HEK293 (cell line): ENCODE measurements around the gene TSSK6.

Experiments
- CTCF ChIA-PET: fragments of 350-600 bp; formaldehyde crosslinking; extraction: SDS; loops from one replicate; lab custom pipeline; 2021; ENCODE audit warnings: antibody characterized with exemption; lab: Yijun Ruan, JAX
- POLR2A ChIA-PET: fragments of 300-600 bp; formaldehyde crosslinking; extraction: SDS; loops from one replicate; lab custom pipeline; 2020; ENCODE audit warnings: antibody characterized with exemption, inconsistent platforms; lab: Yijun Ruan, JAX
- H3K27ac ChIP-seq: fragments of 200-500 bp; sonication (Bioruptor generic); 2 replicates; pipeline ENCODE4 v1.5.1; 2014; ENCODE audit warnings: low read depth, low read length, control low read depth, inconsistent platforms; ENCODE audit errors: extremely low read depth
- H3K36me3 ChIP-seq, 2 experiments: fragments of 200-500 bp in 1 of 2; sonication (Bioruptor generic) in 1 of 2; 1 replicate in 1 of 2; 2 replicates in 1 of 2; pipeline ENCODE4 v1.5.1; 2014 to 2017; ENCODE audit warnings: inconsistent platforms in 2 of 2, low read length in 2 of 2; ENCODE audit not compliant: control insufficient read depth in 2 of 2, insufficient read depth in 1 of 2
- H3K4me1 ChIP-seq: fragments of 200-500 bp; sonication (Bioruptor generic); 2 replicates; pipeline ENCODE4 v1.5.1; 2014; ENCODE audit warnings: mild to moderate bottlenecking, low read length, inconsistent platforms; ENCODE audit not compliant: control insufficient read depth, insufficient read depth
- H3K4me3 ChIP-seq: 2 replicates; pipeline ENCODE4 v1.5.1; 2011; ENCODE audit warnings: low read depth, mild to moderate bottlenecking, control low read depth, low read length, moderate library complexity
- H3K9me3 ChIP-seq: fragments of 200-500 bp; sonication (Bioruptor generic); 2 replicates; pipeline ENCODE4 v1.5.1; 2014; ENCODE audit warnings: low read depth, low read length, inconsistent platforms; ENCODE audit not compliant: control insufficient read depth, insufficient read depth
- EGR2 ChIP-seq: fragments of 450-650 bp; formaldehyde crosslinking; IDR thresholded peaks from 2 replicates; pipeline ENCODE4 v1.5.1; 2016; ENCODE audit warnings: low read depth, missing biosample characterization, missing genetic modification characterization
- GLIS1 ChIP-seq: fragments of 450-650 bp; formaldehyde crosslinking; IDR thresholded peaks from 2 replicates; pipeline ENCODE4 v1.5.1; 2016; ENCODE audit warnings: missing biosample characterization, missing genetic modification characterization
- MZF1 ChIP-seq: fragments of 450-650 bp; formaldehyde crosslinking; IDR thresholded peaks from 2 replicates; pipeline ENCODE4 v1.5.1; 2017; ENCODE audit warnings: missing biosample characterization, missing genetic modification characterization, borderline replicate concordance
- OSR2 ChIP-seq: fragments of 450-650 bp; formaldehyde crosslinking; IDR thresholded peaks from 2 replicates; pipeline ENCODE4 v1.5.1; 2016; ENCODE audit warnings: missing biosample characterization, missing genetic modification characterization
- PRDM4 ChIP-seq: fragments of 450-650 bp; formaldehyde crosslinking; IDR thresholded peaks from 2 replicates; pipeline ENCODE4 v1.5.1; 2017; ENCODE audit warnings: missing biosample characterization, missing genetic modification characterization
- REST ChIP-seq: fragments of 450-650 bp; formaldehyde crosslinking; IDR thresholded peaks from 2 replicates; pipeline ENCODE4 v1.5.1; 2016; ENCODE audit warnings: missing biosample characterization, missing genetic modification characterization
- SCRT1 ChIP-seq: fragments of 450-650 bp; formaldehyde crosslinking; IDR thresholded peaks from 2 replicates; pipeline ENCODE4 v1.5.1; 2016; ENCODE audit warnings: missing biosample characterization, missing genetic modification characterization, borderline replicate concordance
- YY2 ChIP-seq: fragments of 450-650 bp; formaldehyde crosslinking; IDR thresholded peaks from 2 replicates; pipeline ENCODE4 v1.5.1; 2016; ENCODE audit warnings: missing biosample characterization, missing genetic modification characterization
- ZFP3 ChIP-seq: fragments of 450-650 bp; formaldehyde crosslinking; IDR thresholded peaks from 2 replicates; pipeline ENCODE4 v1.5.1; 2016; ENCODE audit warnings: low read depth, missing biosample characterization, missing genetic modification characterization
- ZFP69B ChIP-seq: fragments of 450-650 bp; formaldehyde crosslinking; IDR thresholded peaks from 2 replicates; pipeline ENCODE4 v1.5.1; 2016; ENCODE audit warnings: missing biosample characterization, missing genetic modification characterization
- ZNF16 ChIP-seq: fragments of 450-650 bp; formaldehyde crosslinking; IDR thresholded peaks from 2 replicates; pipeline ENCODE4 v1.5.1; 2016; ENCODE audit warnings: low read depth, missing biosample characterization, missing genetic modification characterization
- ZNF473 ChIP-seq: fragments of 450-650 bp; formaldehyde crosslinking; IDR thresholded peaks from 2 replicates; pipeline ENCODE4 v1.5.1; 2017; ENCODE audit warnings: missing biosample characterization, missing genetic modification characterization
- ZNF664 ChIP-seq: fragments of 450-650 bp; formaldehyde crosslinking; IDR thresholded peaks from 2 replicates; pipeline ENCODE4 v1.5.1; 2016; ENCODE audit warnings: missing biosample characterization, missing genetic modification characterization
- ZNF768 ChIP-seq: fragments of 450-650 bp; formaldehyde crosslinking; IDR thresholded peaks from 2 replicates; pipeline ENCODE4 v1.5.1; 2018; ENCODE audit warnings: missing biosample characterization, mild to moderate bottlenecking, missing genetic modification characterization
- TF ChIP-seq, protein P1 (sequence below): sonication (generic); formaldehyde crosslinking; IDR thresholded peaks from 2 replicates; pipeline ENCODE4 v1.8.1; 2022; ENCODE audit warnings: mild to moderate bottlenecking, moderate library complexity, missing genetic modification reagents

Gene TSSK6

GRCh38 chr19:19548915-19549759 is 33.8 kb upstream of the TSSK6 start:
- Histone ChIP-seq H3K9me3 (no peaks in the 10 kb centered on the region), H3K4me1 (no peaks in the 10 kb centered on the region), H3K27ac (no peak overlapping the region), H3K36me3 (no peaks in the 10 kb centered on the region), H3K4me3 (no peak overlapping the region)
- ChIA-PET CTCF (interaction anchor here (0.6 to 2.2 kb wide), 4 partner anchors 9 to 76 kb away, joined by 3 to 17 read pairs (median 4); no protein-coding TSS in a partner anchor), POLR2A (interaction anchor here (2.0 kb wide), 1 partner anchor 14 kb away, joined by 5 read pairs; no protein-coding TSS in a partner anchor)
- TF ChIP-seq MZF1 (tag by site-specific recombination) (no peak), EGR2 (tag by site-specific recombination) (0 out of 2 replicates have a peak, but pooled peaks have one; percentile 24), ZFP3 (tag by site-specific recombination) (peak; percentile 96), ZNF16 (0 out of 2 replicates have a peak, but pooled peaks have one; percentile 24), ZNF664 (tag by site-specific recombination) (no peak)

- CTCF ChIA-PET, result interaction anchor here (0.5 to 2.2 kb wide), 4 partner anchors 10 to 96 kb away, joined by 3 to 17 read pairs (median 4); partner anchors contain the start of gene GMIP
Observed at GRCh38 chr19:19547674-19548336, 32.5 kb upstream of the TSSK6 start.

More at GRCh38 chr19:19547674-19548336, 32.5 kb upstream of the TSSK6 start:
- Histone ChIP-seq H3K36me3 (no peaks in the 10 kb centered on the region), H3K4me1 (no peaks in the 10 kb centered on the region), H3K4me3 (no peak overlapping the region), H3K27ac (no peak overlapping the region), H3K9me3 (no peaks in the 10 kb centered on the region)
- TF ChIP-seq YY2 (tag by site-specific recombination) (no peak), SCRT1 (no peak), REST (tag by site-specific recombination) (no peak), ZNF16 (no peak), GLIS1 (tag by site-specific recombination) (no peak), PRDM4 (tag by site-specific recombination) (no peak), ZNF768 (tag by site-specific recombination) (no peak), ZNF473 (no peak), OSR2 (tag by site-specific recombination) (no peak), ZFP69B (no peak)
- TF ChIP-seq, protein P1, sequence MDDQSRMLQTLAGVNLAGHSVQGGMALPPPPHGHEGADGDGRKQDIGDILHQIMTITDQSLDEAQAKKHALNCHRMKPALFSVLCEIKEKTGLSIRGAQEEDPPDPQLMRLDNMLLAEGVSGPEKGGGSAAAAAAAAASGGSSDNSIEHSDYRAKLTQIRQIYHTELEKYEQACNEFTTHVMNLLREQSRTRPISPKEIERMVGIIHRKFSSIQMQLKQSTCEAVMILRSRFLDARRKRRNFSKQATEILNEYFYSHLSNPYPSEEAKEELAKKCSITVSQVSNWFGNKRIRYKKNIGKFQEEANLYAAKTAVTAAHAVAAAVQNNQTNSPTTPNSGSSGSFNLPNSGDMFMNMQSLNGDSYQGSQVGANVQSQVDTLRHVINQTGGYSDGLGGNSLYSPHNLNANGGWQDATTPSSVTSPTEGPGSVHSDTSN (CRISPR knock-in tag), result no peak
- POLR2A ChIA-PET, result no interaction called here
